ENCODE results near the gene NLRC3.

DNA sequence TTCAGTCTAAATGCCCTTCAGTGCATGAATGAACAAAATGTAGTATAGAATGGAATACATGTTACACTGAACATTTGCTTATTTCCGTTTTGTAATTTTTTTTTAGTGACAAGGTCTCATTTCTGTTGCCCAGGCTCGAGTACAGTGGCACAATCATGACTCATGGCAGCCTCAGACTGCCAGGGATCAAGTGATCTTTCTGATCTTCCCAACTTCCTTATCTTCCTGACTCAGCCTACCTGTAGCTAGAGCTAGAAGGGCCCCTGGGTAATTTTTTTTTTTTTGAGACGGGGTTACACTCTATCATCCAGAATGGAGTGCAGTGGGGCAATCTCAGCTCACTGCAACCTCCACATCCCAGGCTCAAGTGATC lies 41.6 kb upstream of the NLRC3 start:
- TF ChIP-seq, protein P1, sequence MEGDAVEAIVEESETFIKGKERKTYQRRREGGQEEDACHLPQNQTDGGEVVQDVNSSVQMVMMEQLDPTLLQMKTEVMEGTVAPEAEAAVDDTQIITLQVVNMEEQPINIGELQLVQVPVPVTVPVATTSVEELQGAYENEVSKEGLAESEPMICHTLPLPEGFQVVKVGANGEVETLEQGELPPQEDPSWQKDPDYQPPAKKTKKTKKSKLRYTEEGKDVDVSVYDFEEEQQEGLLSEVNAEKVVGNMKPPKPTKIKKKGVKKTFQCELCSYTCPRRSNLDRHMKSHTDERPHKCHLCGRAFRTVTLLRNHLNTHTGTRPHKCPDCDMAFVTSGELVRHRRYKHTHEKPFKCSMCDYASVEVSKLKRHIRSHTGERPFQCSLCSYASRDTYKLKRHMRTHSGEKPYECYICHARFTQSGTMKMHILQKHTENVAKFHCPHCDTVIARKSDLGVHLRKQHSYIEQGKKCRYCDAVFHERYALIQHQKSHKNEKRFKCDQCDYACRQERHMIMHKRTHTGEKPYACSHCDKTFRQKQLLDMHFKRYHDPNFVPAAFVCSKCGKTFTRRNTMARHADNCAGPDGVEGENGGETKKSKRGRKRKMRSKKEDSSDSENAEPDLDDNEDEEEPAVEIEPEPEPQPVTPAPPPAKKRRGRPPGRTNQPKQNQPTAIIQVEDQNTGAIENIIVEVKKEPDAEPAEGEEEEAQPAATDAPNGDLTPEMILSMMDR (conservative IDR thresholded peaks at IDR 0.05; ENCODE audit: low read depth, low read length): no peak
- no peak for TF ChIP-seq EZH2 (IDR thresholded peaks at IDR 0.05; ENCODE audit: borderline replicate concordance, low read depth, low read length, poor library complexity, severe bottlenecking)
